SHP77 treated with DMSO at 0.1 percent for 48 hours (cell line): ENCODE data around the gene VIPR2.
A peak's percentile ranks its signal among the peaks of the same experiment; 100 is the strongest.

Experiments used
- DNase-seq: peaks from one replicate; lab custom pipeline; 2025; lab: John Stamatoyannopoulos, UW

Gene VIPR2

GRCh38 chr7:159158125-159158887 lies 13.6 kb upstream of the VIPR2 start:
- no peak for DNase-seq

GRCh38 chr7:159157714-159158113 lies 13.0 kb upstream of the VIPR2 start:
- no peak for DNase-seq

- DNase-seq = no peak
Observed at GRCh38 chr7:159156436-159157245, 12.0 kb upstream of the VIPR2 start.

DNA sequence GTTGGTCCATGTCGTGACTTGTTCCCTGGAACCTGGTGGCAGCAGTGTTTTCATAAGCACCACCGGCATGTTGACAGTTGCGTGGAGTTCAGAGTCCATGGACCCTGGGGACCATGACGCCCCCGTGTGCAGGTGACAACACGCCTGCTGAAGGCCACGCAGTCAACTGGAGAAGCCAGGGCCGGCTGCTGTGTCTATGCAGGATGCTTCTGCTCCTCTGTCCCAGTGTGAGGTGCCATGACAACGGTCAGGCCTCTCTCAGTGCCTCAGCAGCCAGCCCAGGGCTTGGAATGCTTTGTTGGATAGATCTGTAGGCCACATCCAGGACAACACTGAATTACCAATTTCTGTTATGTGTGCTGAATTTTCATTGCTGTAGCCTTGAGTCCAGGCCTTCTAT lies 10.7 kb upstream of the VIPR2 start:
- DNase-seq = no peak

DNA sequence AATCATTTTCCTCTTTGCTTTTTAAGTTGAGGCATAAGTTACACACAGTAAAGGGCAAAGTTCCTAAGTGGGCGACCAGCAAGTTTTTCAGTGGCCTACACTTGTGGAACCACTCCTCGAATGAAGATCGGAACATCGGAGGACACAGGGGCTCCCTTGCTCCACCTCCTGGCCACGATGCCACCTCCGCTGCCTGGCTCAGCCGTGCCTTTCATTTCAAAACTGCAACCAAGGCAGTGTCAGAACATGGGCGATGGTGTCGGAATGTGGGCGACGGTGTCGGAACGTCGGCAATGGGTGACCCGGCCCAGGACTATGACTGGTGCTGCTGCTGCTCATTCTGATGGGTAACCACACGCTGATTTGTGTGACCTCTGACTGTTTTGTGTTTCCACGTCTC lies 9.6 kb upstream of the VIPR2 start:
- no peak for DNase-seq

GRCh38 chr7:159153511-159153910 lies 8.8 kb upstream of the VIPR2 start:
- DNase-seq = no peak

DNA sequence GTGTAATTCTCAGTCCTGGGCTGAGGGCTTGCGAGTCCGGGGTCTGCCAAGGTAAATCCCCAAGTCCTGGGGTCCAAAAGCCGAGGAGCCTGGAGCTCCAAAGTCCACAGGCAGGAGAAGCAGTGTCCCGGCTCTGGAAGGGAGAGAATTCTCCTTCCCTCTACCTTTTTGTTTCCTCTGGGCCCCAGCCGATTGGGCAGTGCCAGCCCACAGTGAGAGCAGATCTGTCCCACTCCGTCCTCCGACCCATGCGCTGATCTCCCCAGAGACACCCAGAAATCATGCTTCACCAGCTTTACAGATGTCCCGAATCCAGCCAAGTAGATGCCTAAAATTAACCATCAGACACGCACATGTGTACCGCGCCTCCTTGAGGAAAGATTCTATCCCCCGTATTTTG lies 8.1 kb upstream of the VIPR2 start:
- no peak for DNase-seq

- no peak for DNase-seq
Observed at GRCh38 chr7:159151231-159151630, 6.6 kb upstream of the VIPR2 start.

DNA sequence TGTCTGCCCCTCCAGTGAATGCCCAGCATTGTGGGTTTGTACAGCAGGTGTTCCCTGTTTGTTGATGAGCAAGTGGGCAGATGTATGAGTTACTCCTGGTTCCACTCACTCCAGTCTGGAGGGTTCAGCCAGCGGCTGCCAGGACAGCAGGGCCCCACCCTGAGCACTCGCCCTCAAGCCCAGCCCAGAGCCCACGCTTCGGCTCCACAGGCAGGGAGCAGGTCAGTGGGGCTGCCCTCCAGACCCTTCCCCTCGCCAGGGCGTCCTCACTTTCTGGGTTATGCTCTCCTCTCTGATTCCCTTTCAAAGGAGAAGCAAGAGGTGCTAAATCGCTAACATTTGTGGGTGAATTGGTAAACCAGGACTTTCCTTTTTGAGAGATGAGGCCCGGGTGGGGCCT lies 4.8 kb upstream of the VIPR2 start:
- peak; percentile 23 for DNase-seq

DNA sequence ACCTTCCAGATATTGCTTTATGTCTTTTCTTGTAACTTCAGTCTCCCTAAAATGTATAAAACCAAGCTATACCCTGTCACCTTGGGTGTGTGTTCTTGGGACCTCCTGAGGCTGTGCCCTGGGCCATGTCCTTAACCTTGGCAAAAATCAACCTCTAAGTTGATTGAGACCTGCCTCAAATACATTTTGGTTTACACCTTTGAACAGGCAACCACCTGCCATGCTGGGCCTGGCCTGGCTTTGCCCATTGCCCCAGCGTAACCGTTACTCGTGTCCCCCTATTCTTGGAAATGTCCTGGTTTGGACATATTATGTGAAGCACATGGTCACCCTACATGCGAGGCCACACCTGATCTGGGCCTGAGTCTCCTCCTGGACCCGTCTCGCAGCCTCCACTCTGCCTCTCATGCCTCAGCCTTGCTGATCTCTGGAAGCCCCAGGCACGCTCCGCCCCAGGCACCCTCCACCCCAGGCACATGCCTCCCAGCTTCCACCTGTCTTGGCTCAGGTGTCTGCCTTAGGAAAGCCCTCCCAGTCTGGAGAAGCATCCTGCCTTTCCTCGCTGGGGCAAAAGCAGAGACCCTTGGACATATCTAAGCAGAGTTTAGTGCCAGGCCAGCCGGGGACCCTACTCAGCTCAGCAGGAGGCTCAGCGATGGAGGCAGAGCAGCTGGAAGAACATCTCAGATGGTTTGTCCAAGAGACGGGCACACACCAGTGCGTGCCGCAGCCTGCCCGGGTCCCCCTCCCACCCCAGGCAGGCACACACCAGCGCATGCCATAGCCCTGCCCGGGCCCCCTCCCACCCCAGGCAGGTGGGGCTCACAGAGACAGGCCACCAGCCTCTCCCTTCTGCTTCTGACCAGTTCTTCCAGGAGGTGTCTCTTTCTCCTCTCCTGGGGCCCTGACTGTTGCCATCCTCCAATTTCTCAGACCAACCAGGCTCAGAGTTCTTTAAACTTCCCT lies 4.0 kb upstream of the VIPR2 start:
- no peak for DNase-seq

- no peak for DNase-seq
Observed at GRCh38 chr7:159147687-159148086, 3.0 kb upstream of the VIPR2 start.

DNA sequence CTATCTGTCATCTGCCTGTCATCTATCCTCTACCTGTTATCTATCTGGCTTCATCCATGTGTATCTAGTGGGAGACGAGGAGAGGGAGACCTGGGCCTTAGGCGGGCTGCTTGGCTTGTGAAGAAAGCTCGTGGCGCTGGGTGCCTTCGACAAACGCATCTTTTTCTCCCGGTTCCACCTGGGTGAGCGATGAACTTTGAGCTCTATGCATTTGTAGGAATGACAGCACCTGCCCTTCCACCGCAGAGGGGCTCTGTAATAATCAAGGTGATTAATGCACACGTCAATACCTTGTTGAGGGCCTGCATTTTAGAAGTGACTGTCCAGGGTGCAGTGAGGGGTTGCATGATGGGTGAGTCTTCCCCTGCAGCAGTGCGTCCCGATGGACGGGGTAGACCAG lies 2.6 kb upstream of the VIPR2 start:
- DNase-seq = no peak

DNA sequence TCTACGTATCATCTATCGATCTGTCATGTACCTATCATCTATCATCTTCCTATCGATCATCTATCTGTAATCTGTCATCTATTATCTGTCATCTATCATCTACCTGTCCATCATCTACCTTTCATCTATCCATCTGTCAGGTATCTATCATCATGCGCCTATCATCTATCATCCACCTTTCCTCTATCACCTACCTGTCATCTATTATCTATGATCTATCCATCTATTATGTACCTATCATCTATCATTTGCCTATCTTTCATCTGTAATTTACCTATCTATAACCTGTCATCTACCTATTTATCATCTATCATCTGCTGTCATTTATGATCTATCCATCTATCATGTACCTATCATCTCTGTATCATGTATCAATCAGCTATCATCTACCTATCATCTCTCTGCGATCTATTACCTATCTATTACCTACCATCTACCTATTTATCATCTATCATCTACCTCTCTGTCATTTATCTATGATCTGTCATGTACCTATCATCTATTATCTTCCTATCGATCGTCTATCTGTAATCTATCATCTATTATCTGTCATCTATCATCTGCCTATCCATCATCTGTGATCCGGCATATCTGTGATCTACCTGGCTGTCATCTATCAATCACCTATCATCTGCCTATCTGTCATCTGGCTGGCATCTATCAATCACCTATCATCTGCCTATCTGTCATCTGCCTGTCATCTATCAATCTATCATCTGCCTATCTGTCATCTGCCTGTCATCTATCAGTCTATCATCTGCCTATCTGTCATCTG lies 1.6 kb upstream of the VIPR2 start:
- DNase-seq = no peak

- DNase-seq = no peak
Observed at GRCh38 chr7:159145490-159145855, 806 bp upstream of the VIPR2 start.

- no peak for DNase-seq
Observed at GRCh38 chr7:159143780-159144757, 598 bp downstream of the VIPR2 start.

GRCh38 chr7:159142730-159143129 lies 1.9 kb downstream of the VIPR2 start:
- no peak for DNase-seq

- DNase-seq = no peak
Observed at GRCh38 chr7:159142199-159142598, 2.5 kb downstream of the VIPR2 start.

DNA sequence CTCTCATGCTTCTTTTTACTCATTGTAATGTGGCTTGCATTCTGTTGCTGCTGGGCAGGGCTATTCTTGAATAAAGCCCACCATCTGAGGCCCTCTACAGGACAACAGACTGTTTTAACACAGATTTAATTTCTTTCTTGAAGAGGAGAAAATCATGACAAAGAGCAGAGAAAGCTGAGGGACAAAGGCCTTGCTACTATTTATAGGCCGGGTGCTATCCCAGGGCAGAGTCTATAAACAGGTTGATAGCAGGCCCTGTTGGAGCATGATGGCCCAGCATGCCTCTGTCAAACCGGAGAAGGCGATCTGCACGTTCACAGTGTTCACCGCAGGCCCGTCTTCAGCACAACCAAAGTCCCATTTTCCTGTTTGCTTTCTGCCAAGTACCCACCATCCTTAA lies 3.0 kb downstream of the VIPR2 start:
- DNase-seq = no peak

DNA sequence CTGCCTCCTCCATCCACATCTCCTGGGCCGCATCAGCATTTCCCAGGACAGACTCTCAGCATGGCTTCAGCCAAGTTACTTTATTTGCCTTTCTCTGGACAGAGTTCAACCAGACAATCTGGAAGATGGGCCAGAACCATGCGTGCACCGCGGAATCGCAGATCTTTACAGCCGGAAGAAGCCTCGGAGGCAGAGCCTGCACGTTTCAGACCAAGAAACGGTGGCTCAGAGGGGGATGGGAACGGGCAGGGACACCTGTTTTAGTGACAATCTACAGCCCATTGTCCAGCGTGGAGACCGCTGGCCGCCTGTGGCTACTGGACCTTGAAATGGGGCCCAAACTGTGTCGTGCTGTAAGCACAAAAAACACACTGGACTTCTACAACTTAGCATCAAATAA lies 3.5 kb downstream of the VIPR2 start:
- no peak for DNase-seq

DNA sequence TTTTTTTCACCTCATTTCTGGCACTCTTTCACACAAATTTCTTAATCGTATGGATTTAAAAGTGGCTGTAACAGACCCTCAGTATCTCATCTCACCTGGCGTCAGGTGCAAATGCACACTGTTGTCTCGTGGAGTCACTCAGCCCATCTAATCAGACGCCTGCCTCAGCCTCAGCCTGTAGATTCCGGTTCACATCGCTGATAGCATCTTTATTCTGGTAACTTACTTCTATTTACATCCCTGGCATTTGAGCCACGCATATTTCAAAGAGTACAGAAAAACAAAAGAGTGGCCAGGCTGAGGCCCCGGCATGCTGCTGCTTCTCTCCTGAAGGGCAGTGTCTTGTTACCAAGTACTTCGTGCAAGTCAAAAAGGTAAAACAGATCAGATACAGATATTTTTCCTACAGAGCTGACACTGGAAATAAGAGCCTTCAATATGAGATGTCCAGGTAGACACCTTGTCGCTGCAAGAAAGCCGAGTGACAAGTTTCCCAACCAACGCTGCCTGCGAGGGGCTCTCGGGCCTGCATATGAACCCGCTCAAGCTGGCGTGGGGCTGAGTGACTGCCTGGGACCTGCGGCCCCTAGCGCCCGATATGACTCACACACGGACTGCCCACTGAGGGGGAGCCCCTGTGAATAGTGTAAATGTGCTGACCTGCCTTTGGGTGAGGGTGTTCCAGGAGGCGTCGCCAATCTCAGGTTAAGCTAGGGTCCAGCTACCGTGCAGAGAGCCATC lies 4.3 kb downstream of the VIPR2 start:
- no peak for DNase-seq
